ENCODE measurements around the gene PTPRG. TPM values are rescaled to one million over a fixed set of nuclear protein-coding genes. Genes with fewer than 3 reads are reported as not detected.

PTPRG gene
- total RNA-seq, 6 experiments from 2014 or later = 11.7 to 27.8 (median 14.7) TPM

- Histone ChIP-seq H3K9me3 (no peaks in the 10 kb centered on the region), H3K4me3 (no peak overlapping the region), H3K27ac (no peak overlapping the region), H3K36me3 (no peaks in the 10 kb centered on the region), H3K4me1 (no peaks in the 10 kb centered on the region), H3K27me3 (no peaks in the 10 kb centered on the region)
- DNase-seq (no peak), ATAC-seq (no peak)
- intact Hi-C loops (cut with DNase I) = no loop called here
- WGBS (ENCODE audit: insufficient coverage, low coverage, low lambda C conversion rate, missing lambda C conversion rate) = 83% methylated on average over 1 of the region's 1 CpG
- TF ChIP-seq POLR2A (IDR thresholded peaks at IDR 0.05) (no peak), CTCF (IDR thresholded peaks at IDR 0.05) (no peak)
Observed at GRCh38 chr3:62248734-62249483, 687.5 kb downstream of the PTPRG start.

- 60% methylated on average over 1 of the region's 1 CpG for WGBS (ENCODE audit: insufficient coverage, low coverage, low lambda C conversion rate, missing lambda C conversion rate)
- intact Hi-C loops (cut with DNase I) = no loop called here
- H3K27me3 ChIP-seq = no peaks in the 10 kb centered on the region
- no peak overlapping the region for H3K4me3 ChIP-seq
- no peaks in the 10 kb centered on the region for H3K36me3 ChIP-seq
- TF ChIP-seq POLR2A (IDR thresholded peaks at IDR 0.05) (no peak), CTCF (IDR thresholded peaks at IDR 0.05) (no peak)
- DNase-seq (no peak), ATAC-seq (no peak)
- no peaks in the 10 kb centered on the region for H3K9me3 ChIP-seq
- H3K4me1 ChIP-seq = no peaks in the 10 kb centered on the region
- H3K27ac ChIP-seq = no peak overlapping the region
Observed at GRCh38 chr3:62249484-62249776, 688.1 kb downstream of the PTPRG start.

- no peaks in the 10 kb centered on the region for H3K4me1 ChIP-seq
- ATAC-seq (no peak), DNase-seq (no peak)
- H3K36me3 ChIP-seq = no peaks in the 10 kb centered on the region
- no peak overlapping the region for H3K4me3 ChIP-seq
- H3K27ac ChIP-seq = no peak overlapping the region
- TF ChIP-seq POLR2A (IDR thresholded peaks at IDR 0.05) (no peak), CTCF (IDR thresholded peaks at IDR 0.05) (no peak)
- no peaks in the 10 kb centered on the region for H3K9me3 ChIP-seq
- 100% methylated on average over 2 of the region's 2 CpGs for WGBS (ENCODE audit: insufficient coverage, low coverage, low lambda C conversion rate, missing lambda C conversion rate)
- no peaks in the 10 kb centered on the region for H3K27me3 ChIP-seq
- intact Hi-C loops (cut with DNase I) = no loop called here
Observed at GRCh38 chr3:62249855-62250543, 688.6 kb downstream of the PTPRG start.

- no peaks in the 10 kb centered on the region for H3K9me3 ChIP-seq
- no peak for DNase-seq
- no peak for ATAC-seq
- intact Hi-C loops (cut with DNase I) = no loop called here
- H3K4me1 ChIP-seq = no peaks in the 10 kb centered on the region
- H3K4me3 ChIP-seq = no peak overlapping the region
- WGBS (ENCODE audit: insufficient coverage, low coverage, low lambda C conversion rate, missing lambda C conversion rate) = 85% methylated on average over 2 of the region's 2 CpGs
- H3K27me3 ChIP-seq = no peaks in the 10 kb centered on the region
- no peak for TF ChIP-seq POLR2A (IDR thresholded peaks at IDR 0.05)
- no peak for TF ChIP-seq CTCF (IDR thresholded peaks at IDR 0.05)
- no peaks in the 10 kb centered on the region for H3K36me3 ChIP-seq
- H3K27ac ChIP-seq = no peak overlapping the region
Observed at GRCh38 chr3:62252438-62253157, 691.2 kb downstream of the PTPRG start.

All from right lobe of liver (tissue), 6 donors.